ENCODE data around the gene LACRT.

The LACRT gene

GRCh38 chr12:54588890-54589267 is 45.8 kb downstream of the LACRT start:
- no peak overlapping the region for H3K27ac ChIP-seq (ENCODE audit: low read depth, low read length, poor library complexity, severe bottlenecking)
- H3K79me2 ChIP-seq (ENCODE audit: insufficient read depth, low read length), result no peaks in the 10 kb centered on the region
- H3F3A ChIP-seq (ENCODE audit: insufficient read depth, low read length), result no peaks in the 10 kb centered on the region
- peaks cover 10% of the 10 kb centered on the region; the same call in 1 of the 2 replicates for H3K27me3 ChIP-seq (ENCODE audit: insufficient read depth, low read length)
- no peaks in the 10 kb centered on the region for H3K36me3 ChIP-seq (ENCODE audit: insufficient read depth, low read length)
- no peaks in the 10 kb centered on the region for H3K9me2 ChIP-seq (ENCODE audit: low read depth, low read length)
- no peaks in the 10 kb centered on the region for H4K20me1 ChIP-seq (ENCODE audit: insufficient read depth, low read length)
- H3K9ac ChIP-seq (ENCODE audit: low read length), result no peak overlapping the region
- no peaks in the 10 kb centered on the region for H3K9me3 ChIP-seq (ENCODE audit: low read length)
- H3K4me2 ChIP-seq (ENCODE audit: low read length), result no peak overlapping the region
- no peaks in the 10 kb centered on the region for H3K4me1 ChIP-seq (ENCODE audit: insufficient read depth, low read length, severe bottlenecking)
- no peak for TF ChIP-seq EZH2 (IDR thresholded peaks at IDR 0.05; ENCODE audit: borderline replicate concordance, low read length)
- TF ChIP-seq, protein P1, sequence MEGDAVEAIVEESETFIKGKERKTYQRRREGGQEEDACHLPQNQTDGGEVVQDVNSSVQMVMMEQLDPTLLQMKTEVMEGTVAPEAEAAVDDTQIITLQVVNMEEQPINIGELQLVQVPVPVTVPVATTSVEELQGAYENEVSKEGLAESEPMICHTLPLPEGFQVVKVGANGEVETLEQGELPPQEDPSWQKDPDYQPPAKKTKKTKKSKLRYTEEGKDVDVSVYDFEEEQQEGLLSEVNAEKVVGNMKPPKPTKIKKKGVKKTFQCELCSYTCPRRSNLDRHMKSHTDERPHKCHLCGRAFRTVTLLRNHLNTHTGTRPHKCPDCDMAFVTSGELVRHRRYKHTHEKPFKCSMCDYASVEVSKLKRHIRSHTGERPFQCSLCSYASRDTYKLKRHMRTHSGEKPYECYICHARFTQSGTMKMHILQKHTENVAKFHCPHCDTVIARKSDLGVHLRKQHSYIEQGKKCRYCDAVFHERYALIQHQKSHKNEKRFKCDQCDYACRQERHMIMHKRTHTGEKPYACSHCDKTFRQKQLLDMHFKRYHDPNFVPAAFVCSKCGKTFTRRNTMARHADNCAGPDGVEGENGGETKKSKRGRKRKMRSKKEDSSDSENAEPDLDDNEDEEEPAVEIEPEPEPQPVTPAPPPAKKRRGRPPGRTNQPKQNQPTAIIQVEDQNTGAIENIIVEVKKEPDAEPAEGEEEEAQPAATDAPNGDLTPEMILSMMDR (IDR thresholded peaks at IDR 0.05; ENCODE audit: low read length), result no peak
- no peak overlapping the region for H3K4me3 ChIP-seq (ENCODE audit: low read depth, low read length, poor library complexity, severe bottlenecking)
- H2AFZ ChIP-seq (ENCODE audit: low read length), result no peak overlapping the region

- Histone ChIP-seq H3K27me3 (ENCODE audit: insufficient read depth, low read length) (peaks cover 10% of the 10 kb centered on the region; the same call in 1 of the 2 replicates), H3K9me3 (ENCODE audit: low read length) (no peaks in the 10 kb centered on the region), H3K4me1 (ENCODE audit: insufficient read depth, low read length, severe bottlenecking) (no peaks in the 10 kb centered on the region), H3K9ac (ENCODE audit: low read length) (no peak within 1 kb of the TSS), H3K27ac (ENCODE audit: low read depth, low read length, poor library complexity, severe bottlenecking) (no peak within 1 kb of the TSS), H3K4me2 (ENCODE audit: low read length) (no peak within 1 kb of the TSS), H4K20me1 (ENCODE audit: insufficient read depth, low read length) (no peaks in the 10 kb centered on the region), H2AFZ (ENCODE audit: low read length) (no peak within 1 kb of the TSS), H3K9me2 (ENCODE audit: low read depth, low read length) (no peaks in the 10 kb centered on the region), H3F3A (ENCODE audit: insufficient read depth, low read length) (no peaks in the 10 kb centered on the region), H3K4me3 (ENCODE audit: low read depth, low read length, poor library complexity, severe bottlenecking) (no peak within 1 kb of the TSS), H3K79me2 (ENCODE audit: insufficient read depth, low read length) (no peaks in the 10 kb centered on the region), H3K36me3 (ENCODE audit: insufficient read depth, low read length) (no peaks in the 10 kb centered on the region)
- TF ChIP-seq EZH2 (IDR thresholded peaks at IDR 0.05; ENCODE audit: borderline replicate concordance, low read length), result no peak
- TF ChIP-seq, protein P1 (IDR thresholded peaks at IDR 0.05; ENCODE audit: low read length), result no peak
These were observed 46.4 kb downstream of the LACRT start, which contains the start of gene PPP1R1A for GRCh38 chr12:54588110-54588889. PPP1R1A (minus strand) TSS chr12:54588659; CDS start chr12:54588488, 171 bp downstream.

- no peak overlapping the region for H3K9ac ChIP-seq (ENCODE audit: low read length)
- H3K27ac ChIP-seq (ENCODE audit: low read depth, low read length, poor library complexity, severe bottlenecking), result no peak overlapping the region
- no peaks in the 10 kb centered on the region for H4K20me1 ChIP-seq (ENCODE audit: insufficient read depth, low read length)
- H2AFZ ChIP-seq (ENCODE audit: low read length), result no peak overlapping the region
- no peaks in the 10 kb centered on the region for H3K9me2 ChIP-seq (ENCODE audit: low read depth, low read length)
- no peaks in the 10 kb centered on the region for H3K4me1 ChIP-seq (ENCODE audit: insufficient read depth, low read length, severe bottlenecking)
- no peaks in the 10 kb centered on the region for H3K9me3 ChIP-seq (ENCODE audit: low read length)
- peaks cover 10% of the 10 kb centered on the region; the same call in 1 of the 2 replicates for H3K27me3 ChIP-seq (ENCODE audit: insufficient read depth, low read length)
- H3K36me3 ChIP-seq (ENCODE audit: insufficient read depth, low read length), result no peaks in the 10 kb centered on the region
- H3K4me2 ChIP-seq (ENCODE audit: low read length), result no peak overlapping the region
- TF ChIP-seq EZH2 (IDR thresholded peaks at IDR 0.05; ENCODE audit: borderline replicate concordance, low read length), result no peak
- TF ChIP-seq, protein P1 (IDR thresholded peaks at IDR 0.05; ENCODE audit: low read length), result no peak
- H3K4me3 ChIP-seq (ENCODE audit: low read depth, low read length, poor library complexity, severe bottlenecking), result no peak overlapping the region
- no peaks in the 10 kb centered on the region for H3K79me2 ChIP-seq (ENCODE audit: insufficient read depth, low read length)
- H3F3A ChIP-seq (ENCODE audit: insufficient read depth, low read length), result no peaks in the 10 kb centered on the region
These were observed 47.3 kb downstream of the LACRT start for GRCh38 chr12:54587315-54587873.

Data from OCI-LY1 (cell line).